HG03439 (cell line): ENCODE measurements around the gene BPGM.

Experiments used
- ATAC-seq: cut with Tn5 transposase; IDR thresholded peaks from one replicate; pipeline ENCODE4 v1.9.1; 2021; ENCODE audit warnings: mild to moderate bottlenecking, moderate library complexity; ENCODE audit not compliant: unreplicated experiment

Gene BPGM

DNA sequence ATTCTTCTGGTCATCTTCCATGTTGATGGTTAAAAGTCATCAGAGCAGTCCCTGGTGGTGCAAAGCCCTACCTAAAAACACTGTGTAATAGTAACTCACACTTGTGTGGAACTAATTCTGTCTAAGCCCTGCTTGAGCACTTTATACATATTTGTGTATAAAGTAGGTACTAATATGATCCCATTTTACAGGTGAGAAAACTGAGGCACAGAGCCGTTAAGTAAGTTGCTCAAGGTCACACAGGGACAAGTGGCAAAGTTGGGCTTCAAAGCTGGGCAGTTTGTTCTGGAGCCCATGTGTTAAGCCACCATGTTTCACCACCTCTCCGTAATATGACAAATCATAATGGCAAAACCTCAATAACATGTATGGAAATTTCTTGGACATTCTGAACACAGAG, 48.1 kb downstream of the BPGM start:
- no peak for ATAC-seq

DNA sequence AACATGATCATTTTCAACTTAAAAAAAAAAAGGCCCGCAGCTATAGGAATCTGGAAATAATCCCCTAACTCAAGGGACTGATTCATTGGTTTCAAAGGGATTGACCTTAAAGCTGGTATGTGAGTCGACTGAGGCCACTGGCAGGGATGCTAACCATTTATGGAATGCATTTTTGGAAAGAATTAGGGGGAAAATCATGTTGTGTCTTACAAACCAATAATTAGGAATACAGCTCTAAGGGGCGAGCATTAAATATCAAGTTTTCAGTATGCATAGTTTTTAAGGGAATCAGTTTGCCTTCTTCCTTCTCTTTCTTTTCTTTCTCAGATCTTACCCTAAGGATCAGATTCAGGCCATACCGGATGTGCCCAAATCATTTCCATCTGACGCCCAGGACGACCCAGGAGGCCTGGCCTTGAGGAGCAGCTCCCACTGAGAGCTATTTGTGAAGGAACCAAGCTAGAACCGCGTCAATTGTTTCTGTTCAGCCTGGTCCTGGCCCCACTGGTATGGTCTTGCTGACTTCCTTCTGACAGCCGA, 48.7 kb downstream of the BPGM start:
- no peak for ATAC-seq

DNA sequence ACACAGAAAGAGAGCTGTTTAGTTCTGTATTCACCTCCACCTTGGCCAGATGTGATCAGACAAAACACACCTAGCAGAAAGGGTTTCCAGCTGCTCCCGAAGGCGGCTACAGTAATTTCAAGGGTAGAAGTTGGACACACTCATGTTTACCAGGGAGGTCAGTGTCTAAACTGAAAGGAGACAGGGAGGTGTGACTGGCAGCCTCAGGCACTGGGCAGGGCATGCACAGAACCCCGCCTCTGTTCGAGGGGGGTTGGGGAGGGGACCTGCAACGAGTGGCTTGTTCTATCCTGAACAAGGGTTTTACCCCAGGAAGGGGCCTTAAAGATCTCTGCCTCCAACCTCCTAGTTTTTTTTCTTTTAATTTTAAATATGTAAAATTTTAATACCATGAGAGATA, 49.6 kb downstream of the BPGM start:
- ATAC-seq: no peak

DNA sequence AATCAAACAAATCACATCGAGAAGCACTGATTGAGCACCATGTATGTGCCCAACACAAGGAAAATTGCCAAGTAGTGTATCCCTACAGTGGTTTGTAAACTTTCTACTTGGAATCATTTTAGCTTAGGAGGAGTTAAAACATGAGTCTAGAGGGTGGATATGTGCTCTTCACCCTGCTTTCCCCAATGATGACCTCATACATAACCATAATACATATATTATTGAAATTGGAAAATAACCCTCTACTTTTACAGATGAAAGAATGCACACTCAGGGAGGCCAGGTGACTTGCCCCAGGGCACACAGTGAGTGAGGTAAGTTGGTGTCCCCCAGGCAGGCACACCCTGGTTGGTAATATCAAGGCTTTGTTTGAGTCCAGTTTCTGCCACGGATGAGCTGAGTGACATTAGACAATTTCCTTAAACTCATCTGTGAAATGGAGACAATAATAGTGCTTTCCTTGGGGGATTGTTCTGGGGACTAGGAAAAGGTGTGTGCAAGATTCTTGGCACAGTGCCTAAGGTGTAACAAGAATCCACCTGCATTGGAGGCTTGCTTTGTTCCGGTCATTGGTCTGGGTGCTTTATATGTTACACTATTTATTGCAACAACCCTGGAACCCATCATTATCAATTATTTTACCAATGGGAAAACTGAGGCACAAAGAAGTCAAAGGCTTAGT, 50.7 kb downstream of the BPGM start:
- no peak for ATAC-seq

DNA sequence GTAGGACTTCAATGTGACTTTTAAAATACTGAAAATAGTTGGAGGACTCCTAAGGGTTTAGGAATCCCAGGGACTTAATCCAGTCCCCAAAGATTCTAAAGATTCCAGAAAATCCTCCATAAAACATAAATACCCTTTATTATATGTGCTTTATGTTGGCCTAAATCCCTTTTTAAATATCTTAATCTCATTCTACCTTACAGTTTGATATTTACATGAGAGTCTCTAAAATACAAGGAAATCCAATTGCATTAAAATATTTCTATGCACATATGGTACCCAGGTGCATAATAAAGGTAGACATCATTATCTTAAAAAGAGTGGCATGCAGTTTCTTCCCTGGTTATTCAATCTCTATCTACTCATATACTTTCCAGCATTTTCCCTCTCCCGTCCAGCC, 51.8 kb downstream of the BPGM start:
- ATAC-seq: no peak

DNA sequence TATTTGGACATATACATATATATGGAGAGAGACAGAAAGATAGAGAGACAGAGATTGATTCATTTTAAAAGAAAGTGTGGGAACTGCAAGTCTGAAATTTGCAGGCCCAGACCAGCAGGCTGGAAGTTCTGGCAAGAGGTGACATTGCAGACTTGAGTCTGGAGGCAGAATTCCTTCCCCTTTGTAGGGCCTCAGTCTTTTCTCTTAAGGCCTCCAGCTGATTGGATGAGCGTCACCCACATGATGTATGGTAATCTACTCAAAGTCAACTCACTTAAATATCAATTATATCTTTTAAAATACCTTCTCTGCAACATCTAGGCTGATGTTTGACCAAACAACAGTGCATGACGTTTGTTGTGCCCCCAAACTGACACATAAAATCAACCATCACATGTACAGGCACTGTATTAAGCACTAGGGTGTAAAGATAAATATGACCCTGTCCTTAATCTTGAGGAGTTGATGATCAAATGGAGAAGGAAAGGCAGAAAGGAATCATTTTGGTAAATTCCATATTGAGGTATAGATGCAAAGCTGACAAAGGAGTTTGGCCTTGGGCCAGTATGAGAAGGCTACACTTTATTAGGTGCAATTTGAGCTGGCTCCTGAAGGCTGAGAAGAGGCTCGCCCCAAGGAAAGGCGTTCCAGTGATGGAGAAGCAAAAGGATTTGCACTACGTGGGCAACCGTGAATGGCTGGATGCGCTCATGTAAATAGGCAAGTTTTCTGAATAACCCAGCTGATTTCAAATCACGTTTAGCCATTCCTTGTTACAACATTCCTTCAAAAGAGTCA, 52.6 kb downstream of the BPGM start:
- no peak for ATAC-seq

DNA sequence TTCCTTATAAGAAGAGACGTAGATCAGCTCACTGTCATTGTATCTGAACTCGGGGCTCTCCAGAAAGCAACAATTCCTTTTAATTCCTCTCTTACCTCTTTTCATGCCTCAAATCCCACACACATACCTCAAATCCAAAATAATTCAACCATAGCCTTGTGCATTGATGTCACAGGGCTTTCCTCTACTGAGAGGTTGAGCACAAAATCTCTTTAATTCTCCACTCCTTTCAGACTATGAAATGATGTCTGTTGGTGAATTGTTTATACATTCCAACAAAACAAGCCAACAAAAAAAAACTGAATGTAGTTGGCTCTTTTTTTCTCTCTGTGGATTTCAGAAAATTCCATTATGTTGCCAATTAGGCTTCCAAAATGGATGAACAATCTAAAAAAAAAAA, 53.2 kb downstream of the BPGM start:
- no peak for ATAC-seq

DNA sequence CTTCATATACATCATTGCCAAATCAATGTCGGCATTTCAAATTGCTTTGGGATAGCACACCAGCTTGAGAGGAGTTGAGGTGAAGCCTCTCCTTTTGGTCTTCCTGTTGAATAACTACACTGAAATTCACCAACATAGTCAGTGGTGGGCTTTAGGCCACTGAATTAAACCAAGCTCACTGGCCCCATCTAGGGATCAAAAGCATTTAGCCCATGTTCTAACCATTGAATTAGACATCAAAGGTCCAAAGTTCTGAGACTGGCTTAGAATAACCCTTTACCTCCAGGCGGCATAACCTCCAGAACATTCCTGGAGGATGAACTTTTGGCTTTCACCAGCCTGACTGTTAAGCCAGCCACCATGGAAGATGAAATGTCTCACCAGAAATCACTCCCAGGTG, 54.6 kb downstream of the BPGM start:
- ATAC-seq: no peak

DNA sequence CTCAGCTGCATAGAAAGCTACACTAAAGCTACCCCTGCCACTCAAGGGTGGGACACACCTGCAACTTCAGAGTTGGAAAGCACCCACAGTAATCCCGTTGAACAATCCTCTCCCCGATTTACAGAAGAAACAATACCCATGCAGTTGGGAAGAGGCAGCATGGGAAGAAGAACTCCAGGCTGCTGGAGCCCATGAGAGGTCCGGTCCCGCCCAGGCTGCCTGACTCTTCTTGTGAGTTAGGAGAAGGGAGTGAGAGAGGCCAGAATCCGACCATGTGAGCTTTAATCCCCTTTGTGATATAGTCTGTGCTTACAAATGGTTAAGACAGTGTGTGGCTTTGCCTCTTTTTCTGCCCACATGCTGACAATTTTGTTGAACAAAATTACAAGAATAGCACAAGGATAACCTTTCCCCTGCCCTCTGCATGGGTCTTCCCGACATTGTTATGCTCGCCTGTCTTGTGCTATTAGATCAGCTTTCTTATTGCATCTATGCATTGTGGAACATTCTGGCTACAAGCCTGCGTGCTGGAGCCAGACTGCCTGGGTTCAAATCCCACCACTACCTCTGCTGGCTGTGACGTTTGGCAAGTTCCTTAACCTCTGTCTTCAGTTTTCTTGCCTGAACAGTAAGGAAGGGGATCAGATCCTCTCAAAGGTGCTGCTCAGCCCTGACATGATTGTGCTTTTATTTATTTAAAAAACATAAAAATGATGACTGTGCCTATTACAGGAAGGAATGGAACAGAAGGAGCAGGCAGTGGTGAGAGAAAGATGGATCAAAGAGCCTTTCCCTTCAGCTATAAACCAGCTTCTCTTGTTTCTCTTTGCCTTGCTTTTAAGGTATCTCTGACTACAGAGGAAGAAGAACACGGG, 56.0 kb downstream of the BPGM start:
- ATAC-seq: no peak

DNA sequence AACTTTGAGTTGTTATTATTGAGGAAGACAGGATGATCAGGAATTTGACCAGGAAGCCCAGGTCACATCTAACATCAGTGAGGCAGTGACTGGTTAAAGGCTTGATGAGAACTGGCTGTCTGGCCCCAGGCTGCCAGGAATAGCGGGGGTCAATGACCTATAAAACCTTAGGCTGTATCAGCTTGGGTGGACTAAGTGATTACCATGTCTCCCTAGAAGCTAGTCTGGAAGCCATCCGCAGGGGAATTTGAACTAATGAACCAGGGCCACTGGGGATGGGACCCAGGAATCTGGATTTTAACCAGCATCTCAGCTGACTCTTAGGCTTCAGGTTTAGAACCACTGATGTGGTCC, 56.6 kb downstream of the BPGM start:
- no peak for ATAC-seq

DNA sequence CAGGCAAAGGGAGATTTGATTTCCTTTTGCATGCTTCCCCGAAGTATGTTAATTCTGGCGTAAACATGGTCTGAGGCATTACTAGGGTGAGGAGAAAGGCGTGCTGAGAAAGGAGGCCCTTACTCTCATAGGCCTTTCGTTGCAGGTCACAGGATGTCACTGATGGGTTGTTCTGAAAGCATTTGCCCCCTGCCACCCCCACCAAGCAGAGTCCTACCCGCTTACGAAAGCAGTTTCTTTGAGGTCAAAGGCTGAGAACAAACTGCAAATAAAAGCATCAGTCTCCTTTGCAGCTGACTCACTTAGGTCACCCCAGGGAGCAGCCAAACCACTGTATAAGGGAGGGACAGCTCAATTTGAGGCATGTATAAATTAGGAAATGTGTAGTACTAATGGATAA, 57.1 kb downstream of the BPGM start:
- ATAC-seq: no peak

DNA sequence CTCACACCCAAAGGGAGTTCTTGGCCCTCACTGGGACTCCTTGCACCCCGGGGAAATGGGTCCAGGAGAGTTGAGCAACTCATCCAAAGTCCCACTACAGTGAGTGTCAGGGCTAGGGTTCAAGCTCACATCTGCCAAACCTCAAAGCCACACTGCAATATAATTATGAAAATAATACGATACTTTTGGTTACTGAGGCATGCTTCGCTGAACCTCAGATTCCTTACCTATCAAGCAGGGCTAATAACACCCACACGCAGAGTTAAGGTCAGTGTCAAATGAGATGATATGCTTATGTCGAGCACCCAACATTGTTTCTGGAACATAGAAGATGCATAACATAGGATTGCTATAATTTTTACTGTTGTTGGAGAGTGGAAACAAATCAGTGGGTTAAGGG, 58.2 kb downstream of the BPGM start:
- no peak for ATAC-seq

DNA sequence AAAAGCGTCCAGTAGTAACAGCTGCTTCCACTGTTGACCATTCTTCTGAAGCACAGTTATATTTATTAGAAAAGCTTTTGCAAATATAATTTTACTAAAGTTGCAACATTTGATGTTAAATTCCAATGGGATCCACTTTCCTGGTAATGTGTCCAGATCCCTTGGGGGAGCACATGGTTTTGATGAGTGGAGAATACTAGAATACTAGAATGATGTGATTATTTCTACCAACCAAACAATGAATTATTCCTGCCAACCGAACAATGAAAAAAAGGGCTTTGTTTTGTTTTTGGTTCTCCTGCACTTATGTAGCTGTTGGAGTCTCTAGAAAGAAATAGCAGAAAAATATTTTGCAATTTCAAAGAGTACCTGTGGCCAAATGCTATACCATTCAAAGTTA, 59.1 kb downstream of the BPGM start:
- no peak for ATAC-seq

DNA sequence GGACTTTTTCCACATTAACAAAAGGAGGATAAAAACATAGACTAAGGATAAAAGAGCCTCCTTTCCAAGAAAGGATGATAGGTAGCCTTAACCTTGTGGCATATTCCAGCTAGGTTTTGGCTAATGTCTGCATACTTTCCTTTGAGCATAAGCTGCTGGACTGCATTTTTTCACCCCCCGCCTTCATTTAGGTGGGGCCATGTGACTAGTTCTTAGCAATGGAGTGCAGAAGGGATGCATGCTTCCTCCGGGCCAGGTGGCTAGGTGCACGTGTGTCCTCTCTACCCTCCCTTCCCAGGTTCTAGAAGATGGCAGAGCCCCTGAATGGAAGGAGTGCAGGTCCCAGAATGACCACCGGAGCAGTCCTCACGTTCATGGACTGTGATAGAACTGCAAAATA, 59.8 kb downstream of the BPGM start:
- no peak for ATAC-seq

DNA sequence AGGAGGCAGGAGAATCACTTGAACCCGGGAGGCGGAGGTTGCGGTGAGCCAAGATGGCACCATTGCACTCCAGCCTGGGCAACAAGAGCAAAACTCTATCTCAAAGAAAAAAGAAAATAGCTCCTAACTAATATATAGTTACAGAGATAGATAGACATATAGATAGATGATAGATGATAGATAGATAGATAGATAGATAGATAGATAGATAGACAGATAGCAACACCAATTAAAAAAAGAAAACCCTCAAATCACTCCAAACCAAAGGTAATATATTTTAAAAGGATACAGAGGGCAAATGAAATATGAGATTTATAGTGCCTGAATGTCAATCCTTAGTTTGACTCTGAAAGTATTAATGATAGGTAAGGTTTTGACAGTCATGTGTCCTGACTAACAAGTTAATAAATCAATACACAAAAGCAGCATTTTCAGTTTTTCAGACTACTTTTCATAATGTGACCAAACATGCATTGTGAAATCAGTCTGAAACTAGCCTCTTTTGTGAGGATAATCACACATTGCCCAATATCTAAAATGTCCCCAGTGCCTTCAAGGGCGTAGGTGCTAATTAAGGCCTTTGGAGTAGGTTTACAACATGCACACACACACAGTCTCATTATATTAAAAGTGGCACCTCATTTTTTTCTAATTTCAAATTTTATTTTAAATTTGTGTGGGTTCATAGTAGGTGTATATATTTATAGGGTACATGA, 61.2 kb downstream of the BPGM start:
- ATAC-seq: no peak

DNA sequence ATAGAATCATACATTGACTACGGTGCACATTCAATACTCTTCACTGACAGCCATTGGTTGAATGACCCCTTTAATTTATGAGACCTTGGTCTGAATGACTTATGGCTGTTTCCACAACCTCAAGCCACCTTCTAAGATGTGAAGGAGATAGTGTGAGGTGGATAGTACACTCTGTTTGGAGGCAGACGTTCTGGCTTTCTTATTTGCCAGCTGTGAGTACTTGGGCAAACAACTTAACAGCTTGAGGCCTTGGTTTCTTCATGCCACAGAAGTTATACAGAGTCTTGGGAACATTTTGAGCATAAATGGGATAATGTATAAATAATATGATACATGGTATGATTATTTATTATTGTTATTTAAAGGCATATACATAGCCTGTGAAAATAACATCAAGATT, 62.0 kb downstream of the BPGM start:
- ATAC-seq: no peak

DNA sequence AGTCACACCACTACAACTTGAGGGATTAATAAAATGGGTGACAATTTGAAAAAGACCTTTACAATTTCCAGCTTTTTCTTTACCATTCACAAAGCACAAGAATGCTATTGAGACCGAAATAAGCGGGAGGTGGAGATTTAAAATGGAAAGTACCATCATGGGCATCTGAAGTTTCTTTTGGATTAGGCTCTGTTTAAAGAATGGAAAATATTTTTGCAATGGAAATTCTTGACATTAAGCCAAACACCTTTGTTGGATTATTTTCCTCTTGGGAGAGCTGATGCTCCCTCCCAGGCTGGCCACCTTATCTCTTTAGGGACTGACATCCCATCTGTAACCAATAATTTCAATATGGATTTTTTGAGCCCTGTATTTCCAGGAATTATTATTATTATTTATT, 62.5 kb downstream of the BPGM start:
- ATAC-seq: no peak

DNA sequence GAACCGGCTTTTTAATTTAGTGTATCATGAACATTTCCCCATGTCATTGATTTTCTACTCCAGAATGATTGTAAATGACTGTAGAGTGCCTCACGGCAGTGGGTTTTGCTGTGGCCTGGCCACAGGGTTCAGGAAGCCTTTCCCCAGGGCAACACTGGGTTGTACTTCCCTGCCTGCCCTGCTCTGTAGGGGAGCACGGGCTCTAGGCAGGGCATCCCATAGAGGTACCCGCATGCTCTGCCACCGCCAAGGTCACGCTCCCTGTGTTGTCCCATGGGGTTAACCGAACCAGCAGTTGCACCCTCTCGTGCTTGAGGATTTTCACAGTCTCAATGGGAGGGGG, 63.8 kb downstream of the BPGM start:
- ATAC-seq: no peak

DNA sequence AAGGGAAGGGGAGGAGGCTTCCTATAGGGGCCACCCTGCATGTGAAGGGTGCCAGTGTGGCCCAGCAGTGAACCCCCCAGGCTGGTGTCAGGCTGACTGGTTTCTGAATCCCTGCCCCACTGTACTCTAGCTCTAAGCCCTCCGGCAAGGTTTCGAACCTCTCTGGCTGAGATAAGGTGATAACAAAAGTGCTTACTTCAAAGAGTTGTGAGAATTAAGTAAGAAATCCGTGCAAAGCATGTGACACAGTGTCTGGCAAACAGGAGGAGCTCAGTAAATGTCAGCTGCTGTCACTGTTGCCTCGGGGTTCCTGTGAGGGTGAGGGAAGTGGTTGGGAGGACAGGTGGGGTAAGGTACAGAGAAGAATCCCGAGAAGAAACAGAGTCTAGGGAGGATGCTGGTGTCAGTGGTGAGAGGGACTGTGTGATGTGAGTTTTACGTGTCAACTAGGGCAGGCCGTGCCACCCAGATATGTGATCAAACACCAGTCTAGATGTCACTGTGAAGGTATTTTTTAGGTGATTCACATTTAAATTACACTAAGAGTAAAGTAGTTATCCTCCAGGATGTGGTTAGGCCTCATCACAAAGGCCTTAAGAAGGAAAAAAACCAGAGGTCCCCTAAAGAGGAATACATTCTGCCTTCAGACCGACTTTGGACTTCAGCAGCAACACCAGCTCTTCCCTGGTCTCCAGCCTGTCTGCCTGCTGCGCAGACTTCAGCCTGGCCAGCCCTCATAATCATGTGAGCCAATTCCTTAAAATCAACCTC, 64.4 kb downstream of the BPGM start:
- no peak for ATAC-seq

DNA sequence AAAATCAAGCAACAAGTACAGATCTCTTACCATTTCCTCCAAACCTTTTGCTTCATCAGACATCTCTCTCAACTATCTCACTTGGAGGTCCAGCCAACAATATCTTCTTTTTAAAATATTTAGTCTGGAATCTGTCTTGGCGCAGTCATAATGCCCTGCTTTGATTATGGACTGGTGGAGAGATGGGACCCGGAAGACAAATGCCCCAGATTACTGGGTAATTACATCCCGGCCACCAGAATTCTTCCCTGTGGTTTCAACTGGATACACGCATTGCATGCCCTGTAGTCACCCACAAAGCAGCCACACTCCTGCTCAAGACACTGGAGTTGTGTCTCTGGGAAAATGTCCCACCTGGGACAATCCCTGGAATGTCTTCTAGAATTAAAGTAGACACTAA, 65.5 kb downstream of the BPGM start:
- ATAC-seq: no peak
